ENCODE data around the gene DNAJC5.

The DNAJC5 gene

DNA sequence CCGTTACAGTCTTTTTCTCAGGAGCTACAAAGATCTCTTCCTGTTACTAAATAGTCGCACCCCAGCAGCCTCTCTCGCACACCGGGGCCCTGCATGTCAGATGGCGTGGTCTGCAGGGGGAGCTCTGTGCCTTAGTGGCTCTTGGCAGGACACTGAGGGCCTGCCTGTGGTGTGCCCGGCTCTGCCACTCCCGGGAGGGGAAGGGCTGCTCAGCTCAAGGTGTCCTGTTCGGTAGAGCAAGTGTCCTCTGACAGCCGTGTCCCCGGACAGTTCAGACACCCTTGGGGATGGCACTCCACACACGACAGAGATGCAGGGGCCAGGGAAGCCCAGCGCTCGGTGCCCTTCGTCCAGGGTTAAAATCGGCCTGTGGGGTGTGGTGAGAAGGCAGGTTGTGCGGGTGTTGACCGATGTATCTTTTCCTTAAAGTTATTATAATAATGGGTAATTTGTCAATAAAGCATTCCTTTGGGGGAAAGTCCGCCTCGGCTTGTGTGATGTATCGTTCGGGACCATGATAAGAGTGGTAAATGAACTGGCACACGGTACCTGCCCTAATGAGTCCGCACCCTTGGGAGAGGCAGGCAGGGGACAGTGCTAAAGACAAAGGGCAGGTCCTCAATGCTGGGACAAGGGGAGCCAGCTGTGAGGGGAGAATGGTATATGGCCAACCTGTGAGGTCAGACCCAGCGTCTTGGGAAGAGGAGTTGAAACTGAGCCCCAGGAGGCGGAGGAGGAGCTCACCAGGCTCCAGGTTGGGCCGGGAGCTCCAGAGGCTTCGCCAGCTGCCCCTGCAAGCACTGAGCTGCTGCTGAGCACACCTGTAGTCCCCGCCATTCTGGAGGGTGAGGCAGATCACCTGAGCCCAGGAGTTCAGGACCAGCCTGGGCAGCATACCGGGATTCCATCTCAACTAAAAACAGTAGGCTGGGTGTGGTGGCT, 3.6 kb upstream of the DNAJC5 start:
- 96% methylated on average over 29 of the region's 29 CpGs for WGBS (ENCODE audit: insufficient coverage)
- ChIA-PET CTCF (interaction anchor here (1.2 to 1.8 kb wide), 3 partner anchors 16 to 82 kb away, joined by 3 to 4 read pairs (median 3); no protein-coding TSS in a partner anchor), POLR2A (no interaction called here)
- no peaks in the 10 kb centered on the region for H3K9me3 ChIP-seq (ENCODE audit: control extremely low read depth in 1 of 5, control insufficient read depth in 4 of 5, insufficient read depth in 2 of 5, low read depth in 1 of 5, low read length in 4 of 5)
- H3K27me3 ChIP-seq (replicated peaks in 2 of 5; ENCODE audit: control insufficient read depth in 4 of 5, insufficient read depth in 5 of 5, low read length in 4 of 5) = no peaks in the 10 kb centered on the region
- peaks cover 9 to 51% (median 42%) of the 10 kb centered on the region in 4 experiments for H3K36me3 ChIP-seq (ENCODE audit: control insufficient read depth in 4 of 4, insufficient read depth in 4 of 4, low read length in 3 of 4)
- no peak overlapping the region for H3K4me3 ChIP-seq (ENCODE audit: control insufficient read depth in 1 of 7, extremely low read depth in 1 of 7, insufficient read depth in 4 of 7, low read depth in 2 of 7, low read length in 6 of 7)
- no peak for DNase-seq
- no peak overlapping the region for H3K27ac ChIP-seq (ENCODE audit: insufficient read depth in 1 of 2, low read depth in 1 of 2, low read length in 2 of 2, poor library complexity in 1 of 2, severe bottlenecking in 2 of 2)
- peaks cover 4 to 15% (median 11%) of the 10 kb centered on the region in 4 experiments for H3K4me1 ChIP-seq (ENCODE audit: control extremely low read depth in 1 of 4, control insufficient read depth in 4 of 4, insufficient read depth in 4 of 4, low read length in 3 of 4)

DNA sequence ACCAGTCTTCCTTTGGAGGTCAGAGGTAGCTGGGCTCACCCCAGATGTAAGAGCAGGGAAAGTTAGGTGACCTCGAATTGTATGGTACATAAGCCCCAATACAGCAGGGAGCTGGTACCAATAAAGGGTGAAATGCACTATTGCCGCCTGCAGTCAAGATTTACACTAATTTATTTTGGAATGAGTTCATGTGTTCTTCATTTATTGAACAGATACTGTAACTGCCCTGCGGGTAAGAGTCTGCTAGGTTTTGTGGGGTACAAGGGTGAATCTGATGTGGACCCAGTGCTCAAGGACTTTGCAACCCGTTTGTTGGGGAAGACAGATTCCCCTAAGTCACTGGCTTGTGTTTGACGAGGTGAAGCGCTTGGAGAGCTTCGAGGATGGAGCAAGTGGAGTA, 2.5 kb upstream of the DNAJC5 start:
- Histone ChIP-seq H3K4me3 (ENCODE audit: control insufficient read depth in 1 of 7, extremely low read depth in 1 of 7, insufficient read depth in 4 of 7, low read depth in 2 of 7, low read length in 6 of 7) (no peak overlapping the region), H3K36me3 (ENCODE audit: control insufficient read depth in 4 of 4, insufficient read depth in 4 of 4, low read length in 3 of 4) (peaks cover 7 to 44% (median 39%) of the 10 kb centered on the region in 4 experiments), H3K4me1 (ENCODE audit: control extremely low read depth in 1 of 4, control insufficient read depth in 4 of 4, insufficient read depth in 4 of 4, low read length in 3 of 4) (peaks cover 10 to 24% (median 20%) of the 10 kb centered on the region in 4 experiments), H3K27me3 (replicated peaks in 2 of 5; ENCODE audit: control insufficient read depth in 4 of 5, insufficient read depth in 5 of 5, low read length in 4 of 5) (no peaks in the 10 kb centered on the region), H3K9me3 (ENCODE audit: control extremely low read depth in 1 of 5, control insufficient read depth in 4 of 5, insufficient read depth in 2 of 5, low read depth in 1 of 5, low read length in 4 of 5) (no peaks in the 10 kb centered on the region), H3K27ac (ENCODE audit: insufficient read depth in 1 of 2, low read depth in 1 of 2, low read length in 2 of 2, poor library complexity in 1 of 2, severe bottlenecking in 2 of 2) (no peak overlapping the region)
- POLR2A ChIA-PET = no interaction called here
- CTCF ChIA-PET = interaction anchor here (1.2 to 1.8 kb wide), 2 partner anchors 63 to 81 kb away, joined by 3 to 4 read pairs; no protein-coding TSS in a partner anchor
- DNase-seq = no peak
- 97% methylated on average over 7 of the region's 7 CpGs for WGBS (ENCODE audit: insufficient coverage)

GRCh38 chr20:63893999-63894357, 948 bp upstream of the DNAJC5 start:
- POLR2A ChIA-PET = no interaction called here
- no peaks in the 10 kb centered on the region for H3K27me3 ChIP-seq (replicated peaks in 2 of 5; ENCODE audit: control insufficient read depth in 4 of 5, insufficient read depth in 5 of 5, low read length in 4 of 5)
- no peak for DNase-seq
- CTCF ChIA-PET = interaction anchor here (0.9 to 1.7 kb wide), 2 partner anchors 12 to 29 kb away, joined by 3 to 5 read pairs; partner anchors contain the start of gene TPD52L2
- H3K27ac ChIP-seq (ENCODE audit: insufficient read depth in 1 of 2, low read depth in 1 of 2, low read length in 2 of 2, poor library complexity in 1 of 2, severe bottlenecking in 2 of 2) = no peak overlapping the region
- peaks cover 13 to 38% (median 23%) of the 10 kb centered on the region in 4 experiments for H3K4me1 ChIP-seq (ENCODE audit: control extremely low read depth in 1 of 4, control insufficient read depth in 4 of 4, insufficient read depth in 4 of 4, low read length in 3 of 4)
- H3K9me3 ChIP-seq (ENCODE audit: control extremely low read depth in 1 of 5, control insufficient read depth in 4 of 5, insufficient read depth in 2 of 5, low read depth in 1 of 5, low read length in 4 of 5) = no peaks in the 10 kb centered on the region
- 47% methylated on average over 6 of the region's 6 CpGs for WGBS (ENCODE audit: insufficient coverage)
- H3K4me3 ChIP-seq (ENCODE audit: control insufficient read depth in 1 of 7, extremely low read depth in 1 of 7, insufficient read depth in 4 of 7, low read depth in 2 of 7, low read length in 6 of 7) = peak overlapping the region in 6 of 7 experiments; percentile 64 to 85 (median 72)
- peaks cover 3 to 41% (median 29%) of the 10 kb centered on the region in 4 experiments for H3K36me3 ChIP-seq (ENCODE audit: control insufficient read depth in 4 of 4, insufficient read depth in 4 of 4, low read length in 3 of 4)

- under 1% methylated on average over 22 of the region's 87 CpGs for WGBS (ENCODE audit: insufficient coverage)
- Histone ChIP-seq H3K27ac (ENCODE audit: insufficient read depth in 1 of 2, low read depth in 1 of 2, low read length in 2 of 2, poor library complexity in 1 of 2, severe bottlenecking in 2 of 2) (peak overlapping the region; percentile 9 to 80), H3K27me3 (replicated peaks in 2 of 5; ENCODE audit: control insufficient read depth in 4 of 5, insufficient read depth in 5 of 5, low read length in 4 of 5) (no peaks in the 10 kb centered on the region), H3K9me3 (ENCODE audit: control extremely low read depth in 1 of 5, control insufficient read depth in 4 of 5, insufficient read depth in 2 of 5, low read depth in 1 of 5, low read length in 4 of 5) (no peaks in the 10 kb centered on the region), H3K4me1 (ENCODE audit: control extremely low read depth in 1 of 4, control insufficient read depth in 4 of 4, insufficient read depth in 4 of 4, low read length in 3 of 4) (peaks cover 13 to 46% (median 26%) of the 10 kb centered on the region in 4 experiments), H3K4me3 (ENCODE audit: control insufficient read depth in 1 of 7, extremely low read depth in 1 of 7, insufficient read depth in 4 of 7, low read depth in 2 of 7, low read length in 6 of 7) (peak overlapping the region; percentile 47 to 89 (median 75)), H3K36me3 (ENCODE audit: control insufficient read depth in 4 of 4, insufficient read depth in 4 of 4, low read length in 3 of 4) (peaks cover 0 to 27% (median 16%) of the 10 kb centered on the region in 4 experiments)
- ChIA-PET POLR2A (interaction anchor here (0.6 to 0.8 kb wide), 2 partner anchors 17 to 432 kb away, joined by 3 to 6 read pairs; no protein-coding TSS in a partner anchor), CTCF (interaction anchor here (0.6 to 2.9 kb wide), 4 partner anchors 23 to 211 kb away, joined by 3 to 7 read pairs (median 4); partner anchors contain the start of gene TPD52L2)
- DNase-seq = no peak
These were observed 451 bp downstream of the DNAJC5 start for GRCh38 chr20:63895202-63895951.

GRCh38 chr20:63895952-63896263, 982 bp downstream of the DNAJC5 start:
- ChIA-PET CTCF (interaction anchor here (0.6 to 2.9 kb wide), 6 partner anchors 12 to 211 kb away, joined by 3 to 7 read pairs (median 4); partner anchors contain the start of gene TPD52L2), POLR2A (interaction anchor here (0.6 kb wide), 1 partner anchor 433 kb away, joined by 3 read pairs; no protein-coding TSS in a partner anchor)
- H3K4me3 ChIP-seq (ENCODE audit: control insufficient read depth in 1 of 7, extremely low read depth in 1 of 7, insufficient read depth in 4 of 7, low read depth in 2 of 7, low read length in 6 of 7) = peak overlapping the region in 6 of 7 experiments; percentile 64 to 89 (median 76)
- H3K27ac ChIP-seq (ENCODE audit: insufficient read depth in 1 of 2, low read depth in 1 of 2, low read length in 2 of 2, poor library complexity in 1 of 2, severe bottlenecking in 2 of 2) = peak overlapping the region; percentile 9 to 80
- no peaks in the 10 kb centered on the region for H3K27me3 ChIP-seq (replicated peaks in 2 of 5; ENCODE audit: control insufficient read depth in 4 of 5, insufficient read depth in 5 of 5, low read length in 4 of 5)
- H3K36me3 ChIP-seq (ENCODE audit: control insufficient read depth in 4 of 4, insufficient read depth in 4 of 4, low read length in 3 of 4) = peaks cover 0 to 21% (median 11%) of the 10 kb centered on the region in 4 experiments
- H3K9me3 ChIP-seq (ENCODE audit: control extremely low read depth in 1 of 5, control insufficient read depth in 4 of 5, insufficient read depth in 2 of 5, low read depth in 1 of 5, low read length in 4 of 5) = no peaks in the 10 kb centered on the region
- 0% methylated on average over 2 of the region's 5 CpGs for WGBS (ENCODE audit: insufficient coverage)
- no peak for DNase-seq
- peaks cover 13 to 52% (median 28%) of the 10 kb centered on the region in 4 experiments for H3K4me1 ChIP-seq (ENCODE audit: control extremely low read depth in 1 of 4, control insufficient read depth in 4 of 4, insufficient read depth in 4 of 4, low read length in 3 of 4)

DNA sequence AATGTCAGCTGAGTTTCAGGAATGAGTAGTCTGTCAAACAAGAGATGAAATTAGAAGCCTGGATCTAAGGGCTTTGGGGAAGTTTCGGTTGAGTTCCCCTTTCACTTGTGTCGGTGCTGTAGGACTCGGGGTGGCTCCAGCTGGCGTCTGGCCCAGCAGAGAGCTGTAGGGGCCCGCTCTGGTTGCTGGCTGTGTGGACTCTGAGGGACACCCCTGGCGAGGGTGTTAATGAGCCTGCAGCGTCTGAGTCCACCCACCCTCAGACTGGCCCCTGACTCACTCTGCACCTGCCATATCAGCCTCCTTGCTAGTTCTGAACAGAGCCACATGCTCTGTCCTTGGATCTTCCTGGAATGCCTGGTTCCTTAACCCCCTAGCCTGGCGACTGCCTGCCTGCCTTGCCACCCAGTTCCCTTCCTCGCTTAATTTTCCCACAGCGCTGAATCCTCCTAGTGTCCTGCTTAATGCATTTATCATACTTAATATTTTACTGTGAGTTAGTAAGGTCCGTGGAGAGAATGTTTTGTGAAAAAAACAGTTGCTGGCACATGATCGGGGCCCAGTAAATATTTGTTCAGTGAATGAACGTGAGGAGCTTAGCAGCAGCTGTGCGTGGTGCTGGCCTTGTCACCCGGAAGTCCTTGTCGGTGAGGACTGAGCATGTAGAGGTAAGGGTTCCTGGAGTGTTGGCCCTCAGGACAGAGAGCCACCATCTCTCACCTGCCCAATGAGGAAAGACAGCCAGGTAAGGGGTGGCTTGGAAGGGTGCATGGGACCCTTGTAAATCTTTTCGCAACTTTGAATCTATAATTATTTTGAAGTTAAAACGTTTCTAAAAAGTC, 1.6 kb downstream of the DNAJC5 start:
- peaks cover 0 to 20% (median 6%) of the 10 kb centered on the region in 4 experiments for H3K36me3 ChIP-seq (ENCODE audit: control insufficient read depth in 4 of 4, insufficient read depth in 4 of 4, low read length in 3 of 4)
- peak overlapping the region in 6 of 7 experiments; percentile 64 to 89 (median 76) for H3K4me3 ChIP-seq (ENCODE audit: control insufficient read depth in 1 of 7, extremely low read depth in 1 of 7, insufficient read depth in 4 of 7, low read depth in 2 of 7, low read length in 6 of 7)
- H3K9me3 ChIP-seq (ENCODE audit: control extremely low read depth in 1 of 5, control insufficient read depth in 4 of 5, insufficient read depth in 2 of 5, low read depth in 1 of 5, low read length in 4 of 5) = no peaks in the 10 kb centered on the region
- POLR2A ChIA-PET = interaction anchor here (0.6 kb wide), 1 partner anchor 433 kb away, joined by 3 read pairs; no protein-coding TSS in a partner anchor
- H3K27me3 ChIP-seq (replicated peaks in 2 of 5; ENCODE audit: control insufficient read depth in 4 of 5, insufficient read depth in 5 of 5, low read length in 4 of 5) = no peaks in the 10 kb centered on the region
- CTCF ChIA-PET = interaction anchor here (0.6 to 2.9 kb wide), 7 partner anchors 12 to 212 kb away, joined by 3 to 7 read pairs (median 3); partner anchors contain the start of gene TPD52L2
- H3K27ac ChIP-seq (ENCODE audit: insufficient read depth in 1 of 2, low read depth in 1 of 2, low read length in 2 of 2, poor library complexity in 1 of 2, severe bottlenecking in 2 of 2) = peak overlapping the region; percentile 9 to 80
- WGBS (ENCODE audit: insufficient coverage) = 0% methylated on average over 8 of the region's 18 CpGs
- peak; percentile 69 to 85 (median 85) for DNase-seq
- peaks cover 13 to 58% (median 28%) of the 10 kb centered on the region in 4 experiments for H3K4me1 ChIP-seq (ENCODE audit: control extremely low read depth in 1 of 4, control insufficient read depth in 4 of 4, insufficient read depth in 4 of 4, low read length in 3 of 4)

Measured in common myeloid progenitor, CD34-positive (primary cell).